Neural progenitor cell (in vitro differentiated cells): Measurements from ENCODE around the gene GDPD5. TPM values are rescaled to one million over a fixed set of nuclear protein-coding genes. Genes with fewer than 3 reads are reported as not detected.

Experiments
- DNase-seq: peaks from one replicate; pipeline ENCODE4 v3.0.0-alpha.2; 2016; ENCODE audit warnings: low spot score
- H2AFZ ChIP-seq: fragments of 200-600 bp; sonication (generic); replicated peaks from 2 replicates; pipeline ENCODE4 v1.6.1; 2016; ENCODE audit warnings: antibody characterized with exemption
- H3F3A ChIP-seq: fragments of 200-600 bp; sonication (generic); 2 replicates; pipeline ENCODE4 v1.6.1; 2016; ENCODE audit warnings: antibody characterized with exemption, low read depth
- H3K27ac ChIP-seq: fragments of 200-600 bp; sonication (generic); 2 replicates; pipeline ENCODE4 v1.5.1; 2016; ENCODE audit warnings: mild to moderate bottlenecking
- H3K27me3 ChIP-seq: fragments of 200-600 bp; sonication (generic); 2 replicates; pipeline ENCODE4 v1.6.1; 2016; ENCODE audit warnings: mild to moderate bottlenecking, moderate library complexity
- H3K36me3 ChIP-seq: fragments of 200-600 bp; sonication (generic); 2 replicates; pipeline ENCODE4 v1.5.1; 2016
- H3K4me1 ChIP-seq: fragments of 200-600 bp; sonication (generic); 2 replicates; pipeline ENCODE4 v1.6.1; 2016; ENCODE audit warnings: mixed run types
- H3K4me2 ChIP-seq: fragments of 200-600 bp; sonication (generic); 2 replicates; pipeline ENCODE4 v1.6.1; 2016
- H3K4me3 ChIP-seq: fragments of 200-600 bp; sonication (generic); 2 replicates; pipeline ENCODE4 v1.5.1; 2016
- H3K79me2 ChIP-seq: fragments of 200-600 bp; sonication (generic); 2 replicates; pipeline ENCODE4 v1.6.1; 2016; ENCODE audit warnings: low read depth
- H3K9ac ChIP-seq: fragments of 200-600 bp; sonication (generic); 2 replicates; pipeline ENCODE4 v1.6.1; 2016
- H3K9me3 ChIP-seq: fragments of 200-600 bp; sonication (generic); 2 replicates; pipeline ENCODE4 v1.5.1; 2016; ENCODE audit warnings: low read depth
- H4K20me1 ChIP-seq: fragments of 200-600 bp; sonication (generic); 2 replicates; pipeline ENCODE4 v1.6.1; 2016; ENCODE audit warnings: low read depth
- H3K27ac Mint-ChIP-seq: 3 replicates; pipeline ENCODE4 v1.8.0; 2021; ENCODE audit warnings: mixed read lengths
- H3K27me3 Mint-ChIP-seq: 2 replicates; pipeline ENCODE4 v1.8.0; 2022; ENCODE audit warnings: low read depth, mild to moderate bottlenecking, inconsistent platforms, moderate library complexity, mixed read lengths; ENCODE audit not compliant: insufficient read depth
- H3K36me3 Mint-ChIP-seq: 3 replicates; pipeline ENCODE4 v1.8.0; 2021; ENCODE audit warnings: mixed read lengths
- H3K4me1 Mint-ChIP-seq: 3 replicates; pipeline ENCODE4 v1.8.0; 2021; ENCODE audit warnings: mixed read lengths
- H3K4me3 Mint-ChIP-seq: 3 replicates; pipeline ENCODE4 v1.8.0; 2021; ENCODE audit warnings: mild to moderate bottlenecking, moderate library complexity, mixed read lengths
- H3K9me3 Mint-ChIP-seq: 3 replicates; pipeline ENCODE4 v1.8.0; 2020; ENCODE audit warnings: mixed read lengths
- EZH2 ChIP-seq: fragments of 200-600 bp; sonication (generic); IDR thresholded peaks from 2 replicates; pipeline ENCODE4 v1.6.1; 2017; ENCODE audit warnings: antibody characterized with exemption, mild to moderate bottlenecking, moderate library complexity
- EZH2phosphoT487 ChIP-seq: fragments of 200-600 bp; sonication (generic); IDR thresholded peaks from 2 replicates; pipeline ENCODE4 v1.6.1; 2017; ENCODE audit warnings: antibody characterized with exemption
- total RNA-seq: library from RNA; depleted of rRNA; stranded (reverse); fragments of >200 nt; gene quantifications from 2 replicates; pipeline ENCODE4 v1.2.3, GENCODE V29; 2015; ENCODE audit warnings: low replicate concordance
- TF ChIP-seq, protein P1 (sequence below): fragments of 200-600 bp; sonication (generic); IDR thresholded peaks from 2 replicates; pipeline ENCODE4 v1.5.1; 2017; ENCODE audit warnings: antibody characterized with exemption, mild to moderate bottlenecking

The GDPD5 gene
- total RNA-seq, 1 donor from 2014 or later = 11.3 TPM

DNA sequence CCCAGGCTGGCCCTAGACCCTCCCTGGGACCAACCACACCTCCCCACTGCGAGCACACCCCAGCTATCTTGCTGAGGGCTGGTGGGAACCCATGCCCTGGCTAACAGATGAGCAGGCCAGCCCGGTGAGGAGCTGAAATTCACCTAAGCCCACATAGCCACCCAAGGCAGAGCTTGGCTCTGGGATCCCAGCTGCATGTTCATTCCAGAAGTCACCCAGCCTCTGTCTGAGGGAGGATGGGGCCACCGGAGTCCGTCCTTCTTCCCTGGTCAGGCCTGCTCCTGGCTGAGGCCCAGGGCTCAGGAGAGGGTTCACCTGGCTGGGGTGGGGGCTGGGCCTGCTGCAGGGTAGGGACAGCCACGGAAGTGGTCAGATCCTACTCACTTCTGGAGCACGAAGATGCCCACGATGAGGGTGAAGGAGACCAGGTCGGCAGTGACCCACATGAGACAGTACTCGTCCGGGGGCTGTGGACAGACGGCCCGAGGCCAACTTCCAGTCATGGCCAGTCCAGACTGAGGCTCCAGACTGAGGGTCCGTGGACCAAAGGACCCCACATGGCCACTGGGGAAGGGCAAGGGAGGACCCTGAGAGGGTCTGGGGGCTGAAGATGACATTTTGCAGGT, 86.1 kb downstream of the GDPD5 start:
- H3K27ac Mint-ChIP-seq = no peak overlapping the region
- Histone ChIP-seq H3K27me3 (no peaks in the 10 kb centered on the region), H3K27ac (no peak overlapping the region), H3K79me2 (no peaks in the 10 kb centered on the region), H3F3A (no peaks in the 10 kb centered on the region), H3K4me1 (no peaks in the 10 kb centered on the region), H3K36me3 (no peaks in the 10 kb centered on the region), H3K4me3 (no peak overlapping the region), H2AFZ (no peak overlapping the region), H3K9me3 (no peaks in the 10 kb centered on the region), H4K20me1 (no peaks in the 10 kb centered on the region), H3K9ac (no peak overlapping the region), H3K4me2 (no peak overlapping the region)
- TF ChIP-seq EZH2 = no peak
- TF ChIP-seq, protein P1, sequence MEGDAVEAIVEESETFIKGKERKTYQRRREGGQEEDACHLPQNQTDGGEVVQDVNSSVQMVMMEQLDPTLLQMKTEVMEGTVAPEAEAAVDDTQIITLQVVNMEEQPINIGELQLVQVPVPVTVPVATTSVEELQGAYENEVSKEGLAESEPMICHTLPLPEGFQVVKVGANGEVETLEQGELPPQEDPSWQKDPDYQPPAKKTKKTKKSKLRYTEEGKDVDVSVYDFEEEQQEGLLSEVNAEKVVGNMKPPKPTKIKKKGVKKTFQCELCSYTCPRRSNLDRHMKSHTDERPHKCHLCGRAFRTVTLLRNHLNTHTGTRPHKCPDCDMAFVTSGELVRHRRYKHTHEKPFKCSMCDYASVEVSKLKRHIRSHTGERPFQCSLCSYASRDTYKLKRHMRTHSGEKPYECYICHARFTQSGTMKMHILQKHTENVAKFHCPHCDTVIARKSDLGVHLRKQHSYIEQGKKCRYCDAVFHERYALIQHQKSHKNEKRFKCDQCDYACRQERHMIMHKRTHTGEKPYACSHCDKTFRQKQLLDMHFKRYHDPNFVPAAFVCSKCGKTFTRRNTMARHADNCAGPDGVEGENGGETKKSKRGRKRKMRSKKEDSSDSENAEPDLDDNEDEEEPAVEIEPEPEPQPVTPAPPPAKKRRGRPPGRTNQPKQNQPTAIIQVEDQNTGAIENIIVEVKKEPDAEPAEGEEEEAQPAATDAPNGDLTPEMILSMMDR = no peak
- no peak for TF ChIP-seq EZH2phosphoT487
- DNase-seq = no peak
- H3K27me3 Mint-ChIP-seq = peaks cover 6% of the 10 kb centered on the region
- no peaks in the 10 kb centered on the region for H3K36me3 Mint-ChIP-seq
- H3K4me1 Mint-ChIP-seq = peaks cover 6% of the 10 kb centered on the region
- H3K9me3 Mint-ChIP-seq = no peaks in the 10 kb centered on the region
- no peak overlapping the region for H3K4me3 Mint-ChIP-seq

DNA sequence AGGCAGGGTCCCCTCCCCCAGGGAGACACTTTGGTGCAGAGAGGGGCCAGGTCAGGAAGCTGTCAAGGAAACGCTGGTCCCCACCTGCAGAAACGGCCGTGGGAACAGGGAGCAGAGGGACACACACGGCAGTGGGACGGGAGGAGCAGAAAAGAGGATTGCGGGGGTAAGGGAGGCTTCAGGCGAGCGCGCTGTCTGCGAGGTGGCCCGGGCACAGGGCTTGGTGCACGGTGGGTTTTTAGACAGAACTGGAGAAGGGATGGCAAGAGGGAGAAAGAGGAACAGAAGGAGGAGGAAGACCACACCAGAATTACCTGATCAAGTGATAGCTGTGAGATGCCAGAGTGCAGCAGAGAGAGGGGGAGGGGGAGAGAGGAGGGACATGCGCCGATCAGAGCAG, 86.7 kb downstream of the GDPD5 start:
- Histone ChIP-seq H2AFZ (no peak overlapping the region), H3K79me2 (no peaks in the 10 kb centered on the region), H3K4me1 (no peaks in the 10 kb centered on the region), H3K9me3 (no peaks in the 10 kb centered on the region), H3K9ac (no peak overlapping the region), H3K27ac (no peak overlapping the region), H4K20me1 (no peaks in the 10 kb centered on the region), H3K4me3 (no peak overlapping the region), H3F3A (no peaks in the 10 kb centered on the region), H3K36me3 (no peaks in the 10 kb centered on the region), H3K4me2 (no peak overlapping the region), H3K27me3 (no peaks in the 10 kb centered on the region)
- TF ChIP-seq, protein P1 = no peak
- Mint-ChIP-seq H3K9me3 (no peaks in the 10 kb centered on the region), H3K4me3 (no peak overlapping the region), H3K27me3 (peaks cover 6% of the 10 kb centered on the region), H3K4me1 (peaks cover 6% of the 10 kb centered on the region), H3K36me3 (no peaks in the 10 kb centered on the region), H3K27ac (peak overlapping the region; percentile 9)
- no peak for DNase-seq

DNA sequence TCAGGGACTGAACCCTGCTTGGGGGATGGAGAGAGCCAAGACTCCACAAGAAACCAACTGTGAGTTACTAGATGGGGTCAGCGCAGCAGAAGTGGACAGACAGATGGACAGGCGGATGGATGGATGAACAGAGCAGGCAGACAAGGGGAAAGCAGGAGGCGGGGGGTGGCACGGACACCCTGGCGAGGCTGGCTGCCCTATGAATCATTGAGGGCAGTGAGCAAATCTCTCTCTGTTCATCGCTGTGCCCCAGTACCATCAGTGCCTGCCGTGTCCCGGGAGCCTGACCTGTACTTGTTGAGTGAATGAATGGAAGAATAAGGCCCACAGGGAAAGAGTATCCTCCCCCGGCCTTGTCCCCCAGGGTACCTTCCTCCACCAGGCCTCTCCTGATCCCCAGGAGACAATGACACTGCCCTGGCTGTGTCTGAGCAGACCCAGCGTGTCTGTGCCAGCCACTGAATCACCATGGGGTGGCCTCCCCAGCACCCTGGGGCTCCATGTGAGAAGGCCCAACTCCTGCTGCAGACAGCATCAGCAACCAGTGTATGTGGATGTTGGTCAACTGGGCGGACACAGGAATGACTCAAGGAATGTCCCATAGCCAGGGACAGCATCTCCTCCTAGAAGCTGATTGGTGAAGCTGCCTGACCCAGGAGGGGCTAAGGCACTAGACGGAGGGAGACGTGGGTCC, 87.6 kb downstream of the GDPD5 start:
- Histone ChIP-seq H3K79me2 (no peaks in the 10 kb centered on the region), H3K4me2 (no peak overlapping the region), H3K4me1 (peaks cover 7% of the 10 kb centered on the region), H2AFZ (no peak overlapping the region), H3K27me3 (peaks cover 7% of the 10 kb centered on the region), H3K9ac (no peak overlapping the region), H4K20me1 (no peaks in the 10 kb centered on the region), H3K4me3 (no peak overlapping the region), H3K27ac (no peak overlapping the region), H3F3A (no peaks in the 10 kb centered on the region), H3K9me3 (no peaks in the 10 kb centered on the region), H3K36me3 (no peaks in the 10 kb centered on the region)
- DNase-seq = no peak
- no peaks in the 10 kb centered on the region for H3K36me3 Mint-ChIP-seq
- H3K4me1 Mint-ChIP-seq = peaks cover 14% of the 10 kb centered on the region
- TF ChIP-seq, protein P1 = no peak
- TF ChIP-seq EZH2 (no peak), EZH2phosphoT487 (no peak)
- no peaks in the 10 kb centered on the region for H3K9me3 Mint-ChIP-seq
- H3K27ac Mint-ChIP-seq = peak overlapping the region; percentile 72
- peaks cover 6% of the 10 kb centered on the region for H3K27me3 Mint-ChIP-seq
- no peak overlapping the region for H3K4me3 Mint-ChIP-seq
